Esophagus muscularis mucosa (tissue), 3 donors: ENCODE data around the gene ADAMTS6.

Experiments used
- CTCF ChIP-seq, 3 experiments: fragments of 200-600 bp in 2 of 3; fragments of 450-650 bp in 1 of 3; sonication (generic) in 2 of 3; IDR thresholded peaks; one replicate each; pipeline ENCODE4 v1.5.1; 2017 to 2019; ENCODE audit warnings: antibody characterized with exemption in 3 of 3, mild to moderate bottlenecking in 2 of 3, moderate library complexity in 1 of 3
- POLR2A ChIP-seq: fragments of 450-650 bp; IDR thresholded peaks from one replicate; pipeline ENCODE4 v1.6.1; 2017; ENCODE audit warnings: antibody characterized with exemption, moderate library complexity, mild to moderate bottlenecking, low read depth
- POLR2AphosphoS5 ChIP-seq, 2 donors: sonication (generic); formaldehyde crosslinking; IDR thresholded peaks; one replicate each; pipeline ENCODE4 v1.6.1; 2017; ENCODE audit warnings: antibody characterized with exemption in 2 of 2

GRCh38 chr5:65163698-65164097 is 318.0 kb downstream of the ADAMTS6 start:
- TF ChIP-seq CTCF (IDR thresholded peaks at IDR 0.05) (no peak), POLR2AphosphoS5 (IDR thresholded peaks at IDR 0.05) (no peak), POLR2A (no peak)
